GM23338 (cell line): ENCODE results near the gene BMPR2. TPM values are rescaled to one million over a fixed set of nuclear protein-coding genes. Genes with fewer than 3 reads are reported as not detected.

Experiments used
- ATAC-seq: fragments of 200-7000 bp; cut with Tn5 transposase; 3 replicates; pipeline ENCODE4 v1.9.1; 2020
- DNase-seq: peaks from one replicate; pipeline ENCODE4 v3.0.0-alpha.2; 2015; ENCODE audit warnings: low spot score
- H2AFZ ChIP-seq: fragments of 200-600 bp; sonication (generic); 2 replicates; pipeline ENCODE4 v1.8.0; 2016; ENCODE audit warnings: antibody characterized with exemption, mild to moderate bottlenecking, moderate library complexity
- H3F3A ChIP-seq: fragments of 200-600 bp; sonication (generic); replicated peaks from 2 replicates; pipeline ENCODE4 v1.8.0; 2017; ENCODE audit warnings: antibody characterized with exemption, mixed run types, low read depth
- H3K27ac ChIP-seq: fragments of 200-600 bp; sonication (generic); 2 replicates; pipeline ENCODE4 v1.6.1; 2016; ENCODE audit warnings: low read depth
- H3K27me3 ChIP-seq: fragments of 200-600 bp; sonication (generic); 2 replicates; pipeline ENCODE4 v1.8.0; 2016; ENCODE audit warnings: mild to moderate bottlenecking, mixed run types, moderate library complexity; ENCODE audit not compliant: insufficient read depth
- H3K36me3 ChIP-seq: fragments of 200-600 bp; sonication (generic); 2 replicates; pipeline ENCODE4 v1.8.0; 2016; ENCODE audit warnings: mild to moderate bottlenecking; ENCODE audit not compliant: insufficient read depth
- H3K4me1 ChIP-seq: fragments of 200-600 bp; sonication (generic); 2 replicates; pipeline ENCODE4 v1.8.0; 2016; ENCODE audit warnings: mild to moderate bottlenecking, moderate library complexity; ENCODE audit not compliant: insufficient read depth
- H3K4me2 ChIP-seq: fragments of 200-600 bp; sonication (generic); 2 replicates; pipeline ENCODE4 v1.7.1; 2017; ENCODE audit warnings: mixed run types
- H3K4me3 ChIP-seq: fragments of 200-600 bp; sonication (generic); 2 replicates; pipeline ENCODE4 v1.6.1; 2016; ENCODE audit warnings: mixed run types
- H3K79me2 ChIP-seq: fragments of 200-600 bp; sonication (generic); replicated peaks from 2 replicates; pipeline ENCODE4 v1.8.0; 2017; ENCODE audit warnings: mild to moderate bottlenecking; ENCODE audit not compliant: insufficient read depth
- H3K9me2 ChIP-seq: fragments of 200-600 bp; sonication (generic); 2 replicates; pipeline ENCODE4 v1.8.0; 2017; ENCODE audit not compliant: insufficient read depth
- H4K20me1 ChIP-seq: fragments of 200-600 bp; sonication (generic); replicated peaks from 2 replicates; pipeline ENCODE4 v1.8.0; 2017; ENCODE audit warnings: mild to moderate bottlenecking; ENCODE audit not compliant: insufficient read depth
- H3K27ac Mint-ChIP-seq: 2 replicates; pipeline ENCODE4 v1.8.0; 2020; ENCODE audit warnings: inconsistent platforms, mild to moderate bottlenecking, moderate library complexity, mixed read lengths
- H3K27me3 Mint-ChIP-seq: 3 replicates; pipeline ENCODE4 v1.8.0; 2022; ENCODE audit warnings: low read depth, mild to moderate bottlenecking, moderate library complexity, mixed read lengths, inconsistent platforms; ENCODE audit not compliant: insufficient read depth, poor library complexity
- H3K36me3 Mint-ChIP-seq: 3 replicates; pipeline ENCODE4 v1.8.0; 2021; ENCODE audit warnings: low read depth, mild to moderate bottlenecking, inconsistent platforms, moderate library complexity, mixed read lengths
- H3K4me1 Mint-ChIP-seq: 3 replicates; pipeline ENCODE4 v1.8.0; 2020; ENCODE audit warnings: mild to moderate bottlenecking, inconsistent platforms, mixed read lengths
- H3K4me3 Mint-ChIP-seq: 3 replicates; pipeline ENCODE4 v1.8.0; 2021; ENCODE audit warnings: moderate library complexity, mild to moderate bottlenecking, inconsistent platforms, mixed read lengths
- H3K9me3 Mint-ChIP-seq: 3 replicates; pipeline ENCODE4 v1.8.0; 2020; ENCODE audit warnings: moderate library complexity, mild to moderate bottlenecking, inconsistent platforms, mixed read lengths
- CREB1 ChIP-seq: fragments of 250-450 bp; sonication (Bioruptor Pico); IDR thresholded peaks from 2 replicates; pipeline ENCODE4 v1.5.0; 2020; ENCODE audit warnings: low read depth, mild to moderate bottlenecking, moderate library complexity
- EZH2 ChIP-seq: fragments of 200-600 bp; sonication (generic); IDR thresholded peaks from one replicate; pipeline ENCODE4 v1.8.0; 2017; ENCODE audit warnings: antibody characterized with exemption, mild to moderate bottlenecking, low read depth; ENCODE audit not compliant: unreplicated experiment
- EZH2phosphoT487 ChIP-seq: fragments of 200-600 bp; sonication (generic); IDR thresholded peaks from one replicate; pipeline ENCODE4 v1.8.1; 2018; ENCODE audit warnings: antibody characterized with exemption; ENCODE audit not compliant: unreplicated experiment
- JUNB ChIP-seq: IDR thresholded peaks from one replicate; pipeline ENCODE4 v1.6.1; 2016; ENCODE audit warnings: antibody characterized with exemption; ENCODE audit not compliant: unreplicated experiment
- NANOG ChIP-seq: IDR thresholded peaks from 2 replicates; pipeline ENCODE4 v1.6.1; 2016; ENCODE audit warnings: antibody characterized with exemption, borderline replicate concordance
- POLR2AphosphoS5 ChIP-seq: IDR thresholded peaks from 2 replicates; pipeline ENCODE4 v1.6.1; 2016; ENCODE audit warnings: antibody characterized with exemption, low read depth
- ZNF114 ChIP-seq: fragments of 250-450 bp; sonication (Bioruptor Pico); IDR thresholded peaks from 2 replicates; pipeline ENCODE4 v1.5.0; 2020; ENCODE audit warnings: mild to moderate bottlenecking, moderate library complexity
- polyA plus RNA-seq: library from polyadenylated mRNA; unstranded; fragments of >200 nt; fragmentation: Nextera tagmentation; extraction: Ambion mirVana; gene quantifications from 2 replicates; pipeline ENCODE4 v1.2.1, GENCODE V29; 2016
- total RNA-seq: library from RNA; depleted of rRNA; stranded (reverse); fragments of >200 nt; shearing (Covaris generic); gene quantifications from 2 replicates; pipeline ENCODE4 v1.2.3, GENCODE V29; 2014
- TF ChIP-seq, protein P1 (sequence below): IDR thresholded peaks from one replicate; pipeline ENCODE4 v1.6.1; 2018; ENCODE audit warnings: antibody characterized with exemption; ENCODE audit not compliant: unreplicated experiment

BMPR2 gene
- total and polyA plus RNA-seq, 2 experiments from 2014 or later = 6.7 to 21.6 TPM

DNA sequence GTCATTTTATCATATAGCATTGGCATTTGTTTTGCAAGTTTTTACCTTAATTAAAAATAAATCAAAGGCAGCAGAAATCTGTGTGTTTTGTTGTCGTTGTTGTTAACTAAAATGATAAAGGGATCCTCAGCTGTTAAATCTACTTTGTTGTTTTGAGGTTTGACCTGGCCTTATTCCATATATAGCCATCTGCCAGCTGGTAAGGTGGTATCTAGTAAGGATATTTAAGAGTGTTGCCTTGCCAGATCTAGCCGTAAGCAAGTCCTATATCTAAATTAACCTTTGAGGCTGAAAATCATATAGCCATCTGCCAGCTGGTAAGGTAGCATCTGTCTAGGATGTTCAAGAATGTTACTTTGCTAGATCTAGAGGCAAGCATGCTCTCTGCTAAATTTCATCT is 56.6 kb downstream of the BMPR2 start:
- no peak overlapping the region for H2AFZ ChIP-seq
- ATAC-seq = no peak
- no peaks in the 10 kb centered on the region for H3K4me1 ChIP-seq
- peaks cover 54% of the 10 kb centered on the region for H3K79me2 ChIP-seq
- TF ChIP-seq ZNF114 = no peak
- no peak for TF ChIP-seq EZH2
- TF ChIP-seq NANOG = no peak
- no peak for TF ChIP-seq POLR2AphosphoS5
- no peak overlapping the region for H3K27ac ChIP-seq
- H3K36me3 Mint-ChIP-seq = no peaks in the 10 kb centered on the region; the same call in 2 of the 3 replicates
- H3K4me3 ChIP-seq = no peak overlapping the region
- no peaks in the 10 kb centered on the region for H3K27me3 ChIP-seq
- no peaks in the 10 kb centered on the region for H3K9me3 Mint-ChIP-seq
- peaks cover 8% of the 10 kb centered on the region for H4K20me1 ChIP-seq
- no peak overlapping the region for H3K4me3 Mint-ChIP-seq
- H3K27me3 Mint-ChIP-seq = peaks cover 2% of the 10 kb centered on the region
- no peaks in the 10 kb centered on the region for H3K9me2 ChIP-seq
- no peaks in the 10 kb centered on the region for H3K4me1 Mint-ChIP-seq
- DNase-seq = no peak
- H3K4me2 ChIP-seq = no peak overlapping the region
- H3K27ac Mint-ChIP-seq = no peak overlapping the region
- no peaks in the 10 kb centered on the region for H3K36me3 ChIP-seq
- H3F3A ChIP-seq = 0 out of 2 replicates have a peak, but pooled peaks cover 2% of the 10 kb centered on the region

- H3K36me3 ChIP-seq = no peaks in the 10 kb centered on the region
- H3K79me2 ChIP-seq = peaks cover 56% of the 10 kb centered on the region
- peaks cover 1% of the 10 kb centered on the region; the same call in 1 of the 3 replicates for H3K36me3 Mint-ChIP-seq
- ATAC-seq (no peak), DNase-seq (no peak)
- no peak overlapping the region for H3K4me2 ChIP-seq
- peaks cover under 1% of the 10 kb centered on the region; the same call in 1 of the 3 replicates for H3K9me3 Mint-ChIP-seq
- H3K27me3 Mint-ChIP-seq = peaks cover 2% of the 10 kb centered on the region
- no peak overlapping the region for H3K4me3 Mint-ChIP-seq
- H3K27ac ChIP-seq = no peak overlapping the region
- H3K9me2 ChIP-seq = no peaks in the 10 kb centered on the region
- no peaks in the 10 kb centered on the region for H3K27me3 ChIP-seq
- no peak overlapping the region for H3K4me3 ChIP-seq
- peaks cover 7% of the 10 kb centered on the region for H3K4me1 ChIP-seq
- no peak overlapping the region for H3K27ac Mint-ChIP-seq
- no peak for TF ChIP-seq EZH2phosphoT487
- no peak for TF ChIP-seq ZNF114
- no peak for TF ChIP-seq CREB1 (CRISPR knock-in tag)
- no peak for TF ChIP-seq JUNB
- TF ChIP-seq EZH2 = no peak
- TF ChIP-seq, protein P1, sequence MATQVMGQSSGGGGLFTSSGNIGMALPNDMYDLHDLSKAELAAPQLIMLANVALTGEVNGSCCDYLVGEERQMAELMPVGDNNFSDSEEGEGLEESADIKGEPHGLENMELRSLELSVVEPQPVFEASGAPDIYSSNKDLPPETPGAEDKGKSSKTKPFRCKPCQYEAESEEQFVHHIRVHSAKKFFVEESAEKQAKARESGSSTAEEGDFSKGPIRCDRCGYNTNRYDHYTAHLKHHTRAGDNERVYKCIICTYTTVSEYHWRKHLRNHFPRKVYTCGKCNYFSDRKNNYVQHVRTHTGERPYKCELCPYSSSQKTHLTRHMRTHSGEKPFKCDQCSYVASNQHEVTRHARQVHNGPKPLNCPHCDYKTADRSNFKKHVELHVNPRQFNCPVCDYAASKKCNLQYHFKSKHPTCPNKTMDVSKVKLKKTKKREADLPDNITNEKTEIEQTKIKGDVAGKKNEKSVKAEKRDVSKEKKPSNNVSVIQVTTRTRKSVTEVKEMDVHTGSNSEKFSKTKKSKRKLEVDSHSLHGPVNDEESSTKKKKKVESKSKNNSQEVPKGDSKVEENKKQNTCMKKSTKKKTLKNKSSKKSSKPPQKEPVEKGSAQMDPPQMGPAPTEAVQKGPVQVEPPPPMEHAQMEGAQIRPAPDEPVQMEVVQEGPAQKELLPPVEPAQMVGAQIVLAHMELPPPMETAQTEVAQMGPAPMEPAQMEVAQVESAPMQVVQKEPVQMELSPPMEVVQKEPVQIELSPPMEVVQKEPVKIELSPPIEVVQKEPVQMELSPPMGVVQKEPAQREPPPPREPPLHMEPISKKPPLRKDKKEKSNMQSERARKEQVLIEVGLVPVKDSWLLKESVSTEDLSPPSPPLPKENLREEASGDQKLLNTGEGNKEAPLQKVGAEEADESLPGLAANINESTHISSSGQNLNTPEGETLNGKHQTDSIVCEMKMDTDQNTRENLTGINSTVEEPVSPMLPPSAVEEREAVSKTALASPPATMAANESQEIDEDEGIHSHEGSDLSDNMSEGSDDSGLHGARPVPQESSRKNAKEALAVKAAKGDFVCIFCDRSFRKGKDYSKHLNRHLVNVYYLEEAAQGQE = no peak
- peaks cover 4% of the 10 kb centered on the region; the same call in 2 of the 3 replicates for H3K4me1 Mint-ChIP-seq
- peaks cover 8% of the 10 kb centered on the region for H4K20me1 ChIP-seq
- H3F3A ChIP-seq = 0 out of 2 replicates have a peak, but pooled peaks cover 1% of the 10 kb centered on the region
- H2AFZ ChIP-seq = no peak overlapping the region
Observed at GRCh38 chr2:202434472-202434871, 58.3 kb downstream of the BMPR2 start.
